Urothelium cell line (cell line): ENCODE results near the gene DHDH.

Experiments
- DNase-seq: peaks from one replicate; pipeline ENCODE4 v3.0.0; 2011; ENCODE audit warnings: low spot score, mixed read lengths
- FAIRE-seq: peaks from 2 replicates; lab custom pipeline; 2011; peaks lifted over from hg19 to GRCh38; lab: Jason Lieb, UNC

Gene DHDH

DNA sequence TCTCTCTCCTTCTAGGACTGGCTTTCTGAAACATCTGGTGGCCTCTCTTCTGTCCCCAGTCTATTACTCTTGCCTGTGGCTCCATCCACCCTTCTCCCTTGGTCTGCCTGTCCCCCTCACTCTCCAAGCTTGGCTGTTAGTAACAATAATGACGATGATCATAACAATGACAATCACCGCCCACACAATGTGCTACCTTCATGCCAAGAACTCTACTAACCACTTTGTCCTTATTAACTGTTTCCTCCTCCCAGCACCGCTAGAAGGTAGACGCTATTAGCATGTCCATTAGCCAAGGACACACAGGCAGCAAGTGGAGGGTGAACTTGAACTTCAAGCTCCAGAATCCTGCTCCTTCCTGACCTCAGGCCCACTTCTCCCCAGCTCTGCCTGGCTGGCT lies 56.9 kb downstream of the DHDH start:
- DNase-seq: no peak
- no peak for FAIRE-seq

DNA sequence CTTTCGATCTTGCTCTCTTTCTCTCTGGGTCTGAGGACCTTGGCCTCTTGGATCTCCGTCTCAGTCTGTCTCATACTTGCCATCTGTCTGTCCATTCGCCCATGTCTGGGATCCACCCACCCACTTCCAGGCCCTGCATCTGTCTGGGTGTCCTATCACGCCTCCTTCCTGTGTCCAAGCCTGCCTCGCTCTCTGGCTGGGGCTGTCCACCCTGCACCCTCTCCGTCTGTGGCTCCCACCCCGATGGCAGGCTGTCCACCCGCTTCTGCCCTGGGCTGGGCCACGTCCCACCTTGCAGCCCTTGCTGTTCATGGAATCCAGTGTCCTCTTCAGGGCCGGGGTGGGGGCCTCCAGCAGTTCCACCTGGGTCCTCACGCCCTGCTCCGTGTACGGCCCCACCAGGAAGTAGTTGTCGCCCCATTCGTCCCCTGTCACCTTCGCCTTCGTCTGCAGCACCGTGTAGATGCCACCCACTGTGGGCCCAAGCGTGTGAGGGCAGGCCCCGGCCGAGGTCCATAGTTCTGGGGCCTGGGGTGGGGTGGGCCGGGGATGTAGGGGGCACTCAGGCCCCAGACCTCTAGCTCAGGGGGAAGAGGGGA lies 57.6 kb downstream of the DHDH start:
- no peak for FAIRE-seq
- DNase-seq: no peak

DNA sequence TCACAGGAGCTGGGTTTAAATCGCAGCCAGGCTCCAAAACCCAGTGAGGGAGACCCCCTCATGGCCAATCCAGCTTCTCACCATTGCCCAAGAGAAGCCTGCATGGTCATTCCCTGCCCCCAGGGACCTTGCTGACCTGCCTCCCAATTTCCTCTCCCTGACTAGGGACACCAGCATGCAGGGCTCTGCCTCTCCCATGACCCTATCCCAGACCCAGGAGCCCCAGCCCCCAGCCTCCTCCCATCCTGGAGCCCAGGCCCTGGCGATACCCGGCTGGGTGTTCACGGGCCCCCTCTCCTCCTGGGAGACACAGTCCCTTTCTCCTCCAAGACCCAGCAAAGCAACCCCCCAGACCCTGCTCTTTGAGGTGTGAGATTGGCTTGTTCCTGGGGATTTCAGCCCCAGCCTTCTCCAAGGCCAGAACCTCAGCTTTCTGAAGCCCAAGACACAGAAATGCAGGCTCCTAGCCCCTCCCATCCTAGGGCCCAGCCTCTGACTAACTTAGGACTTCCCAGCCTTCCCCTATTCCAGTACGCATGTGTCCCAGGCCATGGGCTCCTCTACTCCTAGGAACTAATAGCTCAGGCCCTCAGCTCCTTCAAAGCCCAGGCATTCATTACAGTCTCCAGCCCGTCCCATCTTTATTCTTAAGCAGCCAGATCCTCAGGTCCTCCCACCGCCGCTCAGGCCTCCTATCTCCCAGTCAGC lies 58.5 kb downstream of the DHDH start:
- DNase-seq (peak; percentile 70), FAIRE-seq (no peak)

DNA sequence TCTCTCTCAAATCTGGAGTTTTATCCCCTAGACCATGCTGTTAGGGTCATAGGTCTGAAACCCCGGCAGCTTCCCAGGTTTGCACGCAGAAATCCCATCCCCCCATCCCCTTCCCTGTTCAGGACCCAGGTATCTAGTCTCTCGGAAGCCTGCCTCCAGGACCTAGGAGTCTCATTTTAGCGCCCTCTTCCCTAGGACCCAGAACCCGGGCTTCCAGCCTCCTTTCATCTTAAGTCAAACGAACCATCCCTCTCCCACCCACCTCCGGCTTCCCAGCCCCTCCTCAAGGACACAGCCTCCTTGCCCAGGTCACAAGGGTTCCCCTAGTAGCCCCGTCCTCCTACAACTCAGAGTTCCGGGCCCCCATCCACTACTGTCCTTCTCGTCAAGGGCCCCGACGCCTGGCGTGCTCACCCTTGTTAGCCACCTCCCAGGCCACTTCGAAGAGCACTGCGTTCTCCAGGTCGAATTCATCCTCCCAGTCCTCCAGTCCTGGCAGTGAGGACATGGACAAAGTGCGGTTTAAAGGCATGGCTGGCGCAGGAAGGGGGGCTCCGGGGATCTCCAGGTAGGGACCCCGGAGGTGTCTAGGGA lies 59.2 kb downstream of the DHDH start:
- DNase-seq (no peak), FAIRE-seq (no peak)

DNA sequence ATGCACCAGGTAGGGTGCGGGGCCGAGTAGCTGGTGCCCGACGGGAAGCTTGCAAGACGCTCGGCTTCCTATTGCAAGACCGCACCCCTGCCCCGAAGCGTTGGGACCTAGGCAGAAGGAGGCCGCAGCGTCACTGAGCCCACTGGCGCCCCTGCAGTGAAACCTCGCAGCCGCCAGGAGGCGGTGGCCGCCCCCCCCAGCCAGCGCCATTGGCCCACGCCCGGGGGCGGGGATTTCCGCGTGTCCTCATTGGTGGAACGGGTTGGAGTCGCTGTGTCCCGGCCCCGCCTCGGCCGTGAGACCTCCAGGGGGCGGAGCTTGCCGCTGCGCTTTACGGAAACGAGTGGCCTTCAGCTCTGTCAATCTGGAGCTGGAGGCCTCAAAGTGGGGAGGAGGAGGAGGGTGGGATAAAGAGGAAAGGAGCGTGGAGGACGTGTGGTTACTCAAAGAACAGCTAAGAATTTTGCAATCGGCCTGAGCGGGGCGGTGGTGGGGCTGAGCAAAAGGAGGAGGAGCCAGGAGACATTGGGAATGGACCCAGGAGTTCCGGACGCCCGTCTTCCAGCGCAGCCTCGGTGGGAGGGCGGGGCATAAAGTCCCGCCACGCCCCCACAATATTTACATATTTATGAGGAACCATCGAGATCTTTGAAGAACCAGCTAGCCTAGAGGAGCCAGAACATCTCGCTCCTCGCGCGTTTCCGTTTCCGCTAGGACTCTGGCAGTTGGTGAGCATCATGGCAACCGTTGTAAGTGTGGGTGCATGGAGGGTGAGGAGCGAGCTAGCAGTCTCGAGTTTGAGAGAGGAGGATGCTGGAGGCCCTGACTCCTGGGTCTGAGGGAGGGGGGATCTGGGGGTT lies 59.9 kb downstream of the DHDH start, which contains the start of the genes GYS1 and RUVBL2:
Gene GYS1, minus strand, starts transcription at position 135 of the 860 bp plus-strand sequence. CDS start 197 bp downstream, outside the sequence.
Gene RUVBL2, plus strand, starts transcription at position 713 of the 860 bp plus-strand sequence. Its CDS starts 25 bp downstream, at position 738.
- FAIRE-seq (peak; percentile 89), DNase-seq (peak; percentile 99)

DNA sequence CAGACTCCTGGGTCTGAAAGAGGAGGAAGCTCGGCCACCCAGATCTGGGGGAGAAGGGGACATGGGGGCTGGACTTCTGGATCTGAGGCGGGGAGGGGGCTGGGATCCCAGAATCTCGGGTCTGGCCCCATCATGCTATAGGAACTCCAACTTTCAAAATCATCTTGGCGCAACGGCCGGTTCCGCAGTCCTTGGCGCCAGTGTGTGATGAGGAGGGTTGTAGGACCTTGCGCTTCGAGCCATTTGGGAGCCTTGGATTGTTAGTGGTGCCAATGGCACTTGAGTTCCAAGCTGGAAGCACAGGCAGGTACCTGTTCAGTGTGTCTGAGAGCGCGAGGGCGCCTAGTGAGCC lies 60.5 kb downstream of the DHDH start:
- DNase-seq (no peak), FAIRE-seq (no peak)
